Measurements from ENCODE around the gene PRDM15.

PRDM15 gene

DNA sequence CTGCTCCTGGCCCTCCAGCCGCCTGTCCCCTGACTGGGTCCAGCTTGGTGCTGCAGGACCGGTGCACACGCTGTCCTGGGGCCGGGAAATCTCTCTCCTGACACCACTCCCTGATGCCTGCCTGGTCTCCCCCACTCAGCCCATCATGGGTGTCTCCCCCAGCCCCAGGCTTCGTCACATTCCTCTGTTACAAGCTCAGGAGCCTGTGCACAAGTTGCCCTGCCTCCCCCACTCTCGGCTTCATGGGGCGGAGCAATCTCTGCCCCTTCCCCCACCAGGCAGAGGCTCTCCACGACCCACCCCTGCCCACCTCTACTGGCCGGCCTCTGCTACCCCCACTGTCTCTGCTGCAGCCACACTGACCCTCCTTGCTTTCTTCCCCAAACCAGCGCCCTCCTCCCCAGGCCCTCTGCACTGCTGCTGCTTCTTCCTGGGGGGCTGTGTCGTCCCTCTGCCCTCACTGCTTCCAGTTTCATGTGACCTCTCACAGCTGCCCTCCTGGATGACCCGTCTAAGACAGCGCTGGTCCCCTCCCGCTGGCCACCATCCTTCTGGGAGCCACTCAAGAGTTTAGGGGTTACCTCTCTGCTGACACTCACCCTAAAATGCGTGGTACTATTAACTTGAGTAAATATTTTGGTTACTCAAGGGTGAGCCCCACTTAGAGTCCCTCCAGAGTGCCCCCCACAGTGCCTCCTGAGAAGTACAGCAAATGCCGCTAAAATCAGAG, 106.6 kb downstream of the PRDM15 start:
- no peak for DNase-seq

DNA sequence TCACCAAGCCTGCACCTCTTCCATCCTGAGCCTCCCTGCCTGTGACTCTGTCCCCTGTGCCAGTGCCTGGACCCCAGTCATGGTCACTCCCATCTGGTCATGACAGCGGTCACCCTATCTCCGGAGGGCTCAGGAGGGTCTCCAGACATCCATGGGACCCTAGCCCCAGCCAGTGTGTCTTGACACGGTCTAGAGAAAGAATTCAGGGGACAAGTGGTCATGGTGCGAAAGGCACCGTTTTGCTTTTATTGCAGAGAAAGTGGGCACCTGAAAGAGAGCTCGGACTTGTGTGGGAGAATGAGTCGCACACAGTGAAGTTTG, 107.6 kb downstream of the PRDM15 start:
- DNase-seq: no peak

DNA sequence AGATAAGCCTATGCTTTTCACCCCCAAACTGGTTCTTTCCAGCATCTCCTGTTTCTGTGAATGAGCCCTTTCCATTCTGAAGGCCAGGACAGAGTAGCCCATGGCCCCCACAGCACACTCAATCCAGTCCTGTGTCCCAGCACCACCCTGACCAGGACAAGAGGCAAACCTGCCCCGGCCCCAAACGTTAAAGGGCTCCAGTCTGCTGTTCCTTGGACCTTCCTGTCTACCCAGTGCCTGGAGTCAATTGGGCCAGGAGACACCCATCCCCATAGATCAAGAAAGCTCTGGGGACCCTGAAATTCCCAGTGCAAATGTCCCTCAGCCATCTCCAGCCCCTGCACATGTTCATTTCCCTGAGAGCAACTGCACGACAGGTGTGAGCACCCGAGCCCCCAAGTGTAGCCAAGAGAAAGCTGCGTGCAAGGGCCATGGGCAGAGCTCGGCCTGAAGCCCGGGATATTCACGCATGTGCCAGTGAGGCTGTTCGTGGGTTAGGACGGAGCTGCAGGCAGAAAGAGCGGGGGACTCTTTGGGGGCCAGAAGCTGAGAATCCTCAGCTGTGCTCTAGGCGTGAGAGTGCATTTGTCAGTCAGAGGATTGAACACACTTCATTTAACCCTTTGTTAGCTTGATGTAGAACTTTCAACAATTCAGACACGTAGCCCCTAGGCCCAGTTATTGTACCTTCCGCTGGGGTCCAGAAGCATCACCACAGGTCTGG, 108.1 kb downstream of the PRDM15 start:
- no peak for DNase-seq

- DNase-seq: no peak
Measured at GRCh38 chr21:41769933-41770332, 109.2 kb downstream of the PRDM15 start.

DNA sequence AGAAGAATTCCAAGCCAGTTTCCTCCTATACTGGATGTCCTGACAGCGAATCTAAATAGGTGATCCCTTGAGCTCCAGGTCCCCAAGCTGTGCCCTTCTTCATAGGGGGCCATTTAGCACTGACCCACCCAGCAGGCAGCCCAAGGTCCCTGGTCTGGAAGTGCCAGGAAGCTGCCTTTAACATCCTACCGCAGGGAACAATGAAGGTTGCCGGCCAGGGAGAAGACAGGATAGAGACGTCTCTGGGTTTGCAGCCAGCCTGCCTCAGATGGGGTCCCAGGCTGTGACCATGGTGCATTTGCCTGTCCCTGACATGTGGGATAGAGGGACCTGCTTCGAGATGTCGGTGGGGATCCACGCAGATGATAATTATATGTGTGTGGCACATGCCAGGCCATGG, 109.6 kb downstream of the PRDM15 start:
- no peak for DNase-seq

DNA sequence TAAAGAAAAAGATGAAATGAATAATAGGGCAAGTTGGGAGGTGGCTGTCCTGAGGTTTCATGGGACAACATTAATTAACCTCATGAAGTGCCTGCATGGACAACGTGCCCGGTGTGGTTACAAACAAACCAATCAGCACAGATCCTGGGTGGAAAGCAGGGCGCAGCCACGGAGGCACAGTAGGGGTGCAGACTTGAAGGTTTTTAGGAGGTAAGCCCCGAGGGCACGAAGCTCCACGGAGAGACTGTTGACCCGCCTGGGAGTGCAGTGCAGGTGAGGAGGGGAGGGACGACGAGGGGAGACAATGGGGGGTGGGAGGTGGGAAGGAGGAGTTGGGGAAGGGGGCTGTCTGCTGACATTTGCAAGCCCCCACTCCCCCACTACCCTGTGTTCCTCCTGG, 110.0 kb downstream of the PRDM15 start:
- DNase-seq: no peak

- DNase-seq: peak; percentile 9
Measured at GRCh38 chr21:41768437-41769042, 110.6 kb downstream of the PRDM15 start.

DNA sequence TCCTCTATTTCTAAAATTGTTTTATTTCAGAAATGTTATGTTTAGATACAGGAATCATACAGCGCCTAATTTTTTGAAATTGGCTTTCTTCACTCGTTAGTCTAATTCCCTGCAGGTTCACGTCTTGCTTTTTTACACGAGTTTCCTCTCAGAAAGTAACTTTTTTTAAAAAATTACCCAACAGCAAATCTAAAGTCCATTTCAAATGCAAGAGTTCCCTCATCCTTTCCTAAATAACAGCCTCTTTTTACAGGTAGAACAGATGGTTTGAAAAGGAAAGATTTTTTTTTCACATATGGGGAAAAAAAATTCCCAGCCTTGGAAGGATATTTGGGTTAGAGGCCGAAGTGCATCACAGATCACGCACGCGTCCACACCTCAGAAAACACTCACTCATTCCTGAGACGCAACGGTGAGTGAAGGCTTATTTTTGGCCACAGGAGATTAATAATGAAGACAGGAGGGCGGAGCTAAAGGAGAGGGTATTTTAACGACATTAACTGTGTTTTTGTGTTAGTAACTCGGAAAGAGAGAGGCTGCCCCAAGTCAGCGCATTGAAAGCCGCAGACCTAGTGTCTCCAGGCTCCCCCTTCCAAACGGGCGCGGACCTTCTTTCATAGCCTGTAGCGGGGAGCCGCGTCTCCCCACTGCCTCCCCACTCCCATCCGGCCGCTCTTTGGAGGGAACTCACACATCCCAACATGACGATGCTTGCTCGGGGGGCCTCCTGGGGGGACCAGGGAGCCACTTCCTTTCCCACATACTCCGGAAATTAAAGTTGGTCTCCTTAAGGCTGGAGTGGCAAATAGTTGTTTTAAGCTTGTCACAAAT, 111.3 kb downstream of the PRDM15 start:
- no peak for DNase-seq

- peak; percentile 45 for DNase-seq
Measured at GRCh38 chr21:41766883-41767605, 112.1 kb downstream of the PRDM15 start, which contains the start of gene RIPK4. TSS of gene RIPK4 (minus strand) at chr21:41767052. CDS start at chr21:41767041, 11 bp downstream.

- DNase-seq: no peak
Measured at GRCh38 chr21:41765973-41766882, 112.9 kb downstream of the PRDM15 start.

GRCh38 chr21:41765420-41765821, 113.7 kb downstream of the PRDM15 start:
- no peak for DNase-seq

DNA sequence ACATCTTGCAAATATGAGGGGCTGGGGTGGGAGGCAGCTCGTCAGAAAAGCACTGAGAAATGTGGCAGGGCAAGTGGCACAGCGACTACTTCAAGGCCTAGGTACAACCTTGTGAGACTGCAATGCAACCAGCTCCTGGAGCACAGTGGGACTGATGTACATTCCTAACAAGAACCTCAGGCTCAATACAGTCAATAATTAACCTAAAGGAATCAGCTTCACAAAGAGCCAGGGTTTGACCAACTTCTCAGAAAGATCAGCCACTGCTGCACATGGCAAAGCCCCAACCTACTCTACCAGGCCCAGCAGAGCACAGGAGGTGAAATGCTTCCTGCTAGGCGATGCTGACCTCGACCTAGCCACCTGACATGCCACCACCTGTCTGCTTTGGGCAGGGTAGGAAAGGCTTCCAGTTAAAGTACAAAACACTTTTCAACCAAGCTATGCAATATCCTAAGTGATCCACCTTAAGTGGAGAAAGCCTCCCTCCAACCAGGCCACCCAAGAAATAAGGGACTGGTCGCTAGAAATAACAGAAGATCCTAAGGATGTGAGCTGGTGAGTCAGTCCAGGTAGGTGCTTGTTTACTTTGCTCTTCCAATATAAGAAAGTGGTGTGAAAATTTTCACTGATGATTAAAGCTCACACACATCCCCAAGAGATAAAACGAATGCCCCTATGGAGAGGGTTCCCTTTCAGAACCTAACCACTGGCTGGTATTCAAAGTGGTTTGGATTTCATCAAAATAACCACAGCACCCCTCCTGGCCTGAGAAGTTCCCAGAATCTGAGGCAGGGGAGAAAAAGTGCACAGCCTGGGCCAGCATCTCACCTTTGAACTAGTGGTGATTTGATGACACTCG, 114.4 kb downstream of the PRDM15 start:
- DNase-seq: no peak

GRCh38 chr21:41763996-41764395, 115.1 kb downstream of the PRDM15 start:
- no peak for DNase-seq

DNA sequence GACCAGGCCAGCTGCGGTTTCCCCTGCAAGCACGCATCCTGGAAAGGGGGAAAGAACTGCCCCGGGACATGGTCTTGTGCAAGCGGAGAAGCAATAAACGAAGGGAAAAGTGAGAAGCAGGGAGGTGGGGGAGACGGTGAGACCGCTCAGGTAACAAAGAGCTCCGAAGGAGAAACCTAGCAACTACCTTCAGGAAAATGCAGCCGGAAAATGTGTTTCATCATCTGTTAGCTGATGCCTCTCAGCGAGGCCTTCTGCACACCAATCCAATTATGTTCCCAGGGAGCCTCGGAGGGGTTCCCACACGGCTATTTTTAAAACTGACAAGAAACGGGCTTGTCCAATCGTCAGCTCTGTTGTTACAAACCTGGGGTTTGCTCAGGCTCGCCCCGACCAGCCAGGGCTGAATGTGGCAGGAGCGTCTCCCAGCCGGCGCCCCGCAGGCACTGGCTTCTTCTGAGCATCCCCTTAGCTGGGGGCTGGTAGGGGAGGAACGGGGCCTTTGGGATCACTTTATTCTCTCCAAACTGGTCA, 115.7 kb downstream of the PRDM15 start:
- no peak for DNase-seq

GRCh38 chr21:41762753-41763152, 116.4 kb downstream of the PRDM15 start:
- DNase-seq: no peak

DNA sequence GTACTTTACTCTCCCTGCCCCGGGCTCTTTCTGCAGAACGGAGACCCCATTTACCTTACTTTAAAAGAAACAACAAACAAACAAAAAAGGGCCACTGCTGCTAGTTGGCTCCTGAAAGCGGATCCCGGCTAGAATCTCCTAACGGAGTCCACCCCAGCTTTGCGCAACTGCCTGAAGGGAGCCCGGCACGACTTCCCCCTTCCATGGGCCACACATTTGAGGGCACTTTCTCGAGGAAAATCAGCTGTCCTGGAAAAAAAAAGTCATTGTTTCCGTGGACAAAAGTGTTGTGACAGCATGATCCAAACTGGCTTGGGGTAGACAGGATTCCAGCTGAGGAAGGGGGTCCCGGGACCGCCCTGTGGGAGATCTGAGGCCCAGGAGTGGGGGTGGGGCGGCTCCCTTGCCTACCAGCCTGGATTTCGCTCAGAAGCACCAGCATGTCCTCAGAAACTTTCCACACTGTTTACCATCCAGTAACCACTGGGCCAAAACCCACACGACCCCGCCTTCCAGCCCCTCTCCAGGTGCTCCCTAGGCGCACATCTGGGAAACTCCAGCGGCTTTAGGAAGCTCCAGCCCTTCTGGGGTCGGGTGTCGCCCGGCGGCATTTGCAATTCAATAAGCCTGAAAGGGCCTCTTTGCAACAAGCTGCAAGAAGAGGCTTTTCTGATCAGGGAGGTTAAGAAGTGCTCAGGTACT, 117.1 kb downstream of the PRDM15 start:
- DNase-seq: no peak

DNA sequence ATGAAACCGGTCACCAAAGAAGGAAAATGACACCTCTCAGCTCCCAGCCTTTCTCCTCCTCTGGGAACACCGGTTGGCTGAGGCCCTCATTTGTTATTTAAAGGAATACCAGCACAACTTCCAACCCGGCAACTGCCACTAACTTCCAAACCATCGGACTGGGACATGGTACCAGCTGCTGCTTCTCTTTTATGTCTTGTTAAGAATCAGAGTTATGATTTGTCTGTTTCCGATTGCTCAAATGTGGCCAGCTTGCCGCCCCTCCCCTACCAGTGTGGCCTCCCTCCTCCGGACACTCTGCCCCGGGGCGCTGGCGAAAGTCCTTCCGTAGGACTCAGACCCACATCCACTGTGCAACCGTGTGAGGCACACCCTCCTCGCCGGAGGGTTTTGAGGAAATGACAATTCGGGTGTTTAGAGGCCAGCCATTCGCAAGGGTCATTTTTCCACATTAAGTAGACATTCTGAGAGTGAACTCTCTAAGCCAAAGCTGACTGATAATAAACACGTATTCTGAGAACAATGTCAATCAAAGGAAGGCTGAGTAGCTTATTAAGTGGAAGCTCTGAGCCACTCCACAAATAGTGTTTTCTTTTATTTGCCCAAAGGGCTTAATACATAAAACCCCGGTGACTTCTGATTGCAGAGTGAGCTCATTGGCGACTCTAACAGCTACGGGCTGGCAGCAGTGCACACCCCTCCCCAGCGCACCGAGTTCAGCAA, 117.8 kb downstream of the PRDM15 start:
- no peak for DNase-seq

DNA sequence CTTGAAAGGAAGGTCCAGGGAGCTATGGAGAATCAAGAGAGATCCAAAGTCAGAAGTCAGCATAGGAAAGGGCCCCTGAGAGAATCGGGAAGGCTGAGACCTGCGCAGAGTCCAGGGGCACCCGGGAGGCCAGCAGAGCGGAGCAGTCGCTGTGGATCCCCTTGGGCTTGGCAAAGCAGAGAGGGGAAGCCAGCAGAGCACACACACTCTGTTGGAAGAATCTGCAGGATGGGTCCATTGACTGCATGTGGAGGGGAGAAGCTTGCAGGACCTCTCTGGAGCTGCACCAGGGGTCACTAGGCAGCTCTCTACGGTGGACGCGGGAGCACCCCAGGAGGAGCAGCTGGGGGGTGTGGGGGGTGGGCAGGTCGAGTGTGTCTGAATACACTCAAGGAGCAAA, 118.7 kb downstream of the PRDM15 start:
- DNase-seq: no peak

DNA sequence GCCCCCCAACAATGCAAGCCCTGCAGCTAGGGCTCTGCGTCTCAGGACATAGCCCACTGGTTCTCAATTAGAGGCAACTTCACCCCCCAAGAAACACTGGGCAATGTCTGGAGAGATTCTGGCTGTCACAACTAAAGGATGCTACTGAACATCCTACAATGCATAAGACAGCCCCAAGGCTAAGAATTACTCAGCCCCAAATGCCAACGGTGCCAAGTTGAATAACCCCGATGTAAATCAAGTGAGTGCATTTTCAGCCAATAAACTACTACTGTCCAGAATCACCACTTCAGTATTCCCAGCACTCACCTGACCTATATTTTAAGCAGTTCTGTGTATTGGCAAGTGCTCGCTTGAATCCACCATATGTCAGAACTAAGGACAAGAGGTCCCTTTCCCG, 119.2 kb downstream of the PRDM15 start:
- DNase-seq: no peak
